Activated CD4-positive, alpha-beta T cell treated with anti-CD3 and anti-CD28 coated beads, Interleukin-10, Interleukin-2, amounts not matched to agents 100 ng/mL and 50 ng/mL, durations not matched to agents 16 hours and 8 hours (primary cell): ENCODE data around the gene CKAP4.
A peak's percentile ranks its signal among the peaks of the same experiment; 100 is the strongest.
"Not testable (repeated sequence)": the region's sequence is repeated elsewhere in the genome, so short reads cannot be mapped to it uniquely, and the experiment has no call there.

ENCODE experiments used
- DNase-seq: peaks from one replicate; pipeline ENCODE4 v3.0.0-alpha.2; 2020

CKAP4 gene

DNA sequence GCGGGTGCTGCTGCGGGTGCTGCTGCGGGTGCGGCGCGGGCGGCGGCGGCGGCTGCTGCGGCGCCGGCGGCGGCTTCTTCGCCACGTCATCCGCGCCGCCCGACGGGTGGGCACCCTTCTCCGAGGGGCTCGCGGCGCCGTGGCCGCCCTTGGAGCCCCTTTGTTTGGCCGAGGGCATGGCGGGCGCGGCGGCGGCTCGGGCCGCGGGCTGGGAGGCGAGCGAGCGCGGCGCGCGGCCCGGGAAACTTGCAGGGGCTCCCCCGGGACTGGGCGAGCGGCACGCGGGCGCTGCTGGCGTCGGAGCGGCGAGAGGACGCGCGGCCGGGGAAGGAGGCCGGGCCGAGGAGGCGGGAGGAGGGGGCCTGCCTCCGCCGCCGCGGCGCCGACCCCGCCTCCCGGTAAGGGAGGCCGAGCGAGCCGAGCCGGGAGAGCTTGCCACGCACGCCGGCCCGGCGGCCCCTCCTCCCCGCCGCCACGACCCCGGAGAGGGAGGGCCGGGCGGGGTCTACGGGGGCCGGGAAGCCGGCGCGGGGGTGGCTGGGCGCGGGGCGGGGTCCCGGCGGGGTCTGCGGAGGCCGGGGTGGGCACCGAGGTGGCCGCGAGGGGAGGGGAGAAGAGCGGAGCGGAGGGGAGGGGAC lies at the start of gene CKAP4:
Gene CKAP4, minus strand, starts transcription at position 347 of the 638 bp plus-strand sequence. Its CDS starts 169 bp downstream, at position 178.
- peak; percentile 46 for DNase-seq

GRCh38 chr12:106297075-106297474 lies 49.3 kb upstream of the CKAP4 start:
- no peak for DNase-seq

DNA sequence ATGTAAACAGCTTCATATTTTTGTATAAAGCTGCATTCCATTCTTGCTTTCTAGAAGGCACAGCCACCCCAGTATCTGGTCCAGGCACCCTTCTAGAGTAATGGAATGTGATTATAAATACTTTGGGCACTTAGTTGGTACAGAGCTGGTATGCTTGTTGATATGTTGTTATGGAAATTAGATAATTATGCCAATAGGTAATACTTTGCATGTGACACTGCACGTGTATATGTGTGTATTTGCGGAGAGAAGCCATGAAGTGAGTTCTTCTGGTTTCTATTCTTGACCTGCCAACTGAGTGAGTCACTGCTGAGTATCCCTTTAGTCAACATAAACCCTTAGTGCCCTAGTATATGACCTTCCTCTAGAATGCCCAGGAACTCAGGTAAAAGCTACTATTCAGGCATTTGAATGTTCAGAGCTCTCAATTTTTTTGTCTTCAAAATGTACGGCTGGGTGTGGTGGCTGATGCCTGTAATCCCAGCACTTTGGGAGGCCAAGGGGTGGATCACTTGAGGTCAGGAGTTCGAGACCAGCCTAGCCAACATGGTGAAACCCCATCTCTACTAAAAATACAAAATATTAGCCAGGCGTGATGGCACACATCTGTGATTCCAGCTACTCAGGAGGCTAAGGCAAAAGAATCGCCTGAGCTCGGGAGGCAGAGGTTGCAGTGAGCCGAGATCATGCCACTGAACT lies 48.5 kb upstream of the CKAP4 start:
- no peak for DNase-seq

- no peak for DNase-seq
These were observed 44.5 kb upstream of the CKAP4 start for GRCh38 chr12:106292339-106292738.

DNA sequence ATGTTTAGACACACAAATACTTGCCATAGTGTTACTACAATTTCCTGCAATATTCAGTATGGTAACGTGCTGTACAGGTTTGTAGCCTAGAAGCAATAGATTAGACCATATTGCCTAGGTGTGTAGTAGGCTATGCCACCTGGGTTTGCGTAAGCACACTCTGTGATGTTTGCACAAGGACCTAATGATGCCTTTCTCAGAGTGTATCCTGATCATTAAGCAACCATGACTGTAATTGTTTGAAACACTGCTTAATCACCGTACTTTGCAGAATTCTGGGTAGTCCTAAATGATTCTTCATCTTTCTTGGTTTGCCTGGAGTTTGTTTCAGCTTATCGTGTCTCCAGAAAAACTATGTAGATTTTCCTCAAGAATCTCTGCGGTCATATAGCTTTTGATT lies 43.5 kb upstream of the CKAP4 start:
- DNase-seq: no peak

- DNase-seq: no peak
These were observed 42.8 kb upstream of the CKAP4 start for GRCh38 chr12:106290666-106291065.

DNA sequence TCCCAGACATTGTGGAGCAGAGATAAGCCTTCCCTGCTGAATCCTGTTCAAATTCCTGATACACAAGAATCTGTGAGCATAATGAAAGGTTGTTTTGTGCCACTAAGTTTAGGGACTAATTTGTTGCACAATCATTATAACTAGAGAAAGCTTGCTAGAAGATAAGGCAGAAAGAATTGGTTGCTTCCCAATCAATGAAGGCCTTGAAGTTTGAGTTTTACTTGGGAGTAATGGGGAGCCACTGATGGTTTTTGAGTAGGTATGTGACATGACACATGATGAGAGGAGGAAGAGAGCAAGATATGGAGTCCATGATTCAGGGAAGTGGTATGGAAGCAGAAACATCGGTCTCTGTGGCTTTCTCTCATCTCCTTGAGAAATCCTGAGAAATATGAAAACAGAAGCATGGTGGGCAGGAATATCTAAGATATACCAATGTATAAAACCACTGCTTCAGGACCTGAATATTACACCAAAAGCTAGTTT lies 41.4 kb upstream of the CKAP4 start:
- DNase-seq: no peak

GRCh38 chr12:106288494-106289195 lies 40.8 kb upstream of the CKAP4 start:
- peak; percentile 44 for DNase-seq

DNA sequence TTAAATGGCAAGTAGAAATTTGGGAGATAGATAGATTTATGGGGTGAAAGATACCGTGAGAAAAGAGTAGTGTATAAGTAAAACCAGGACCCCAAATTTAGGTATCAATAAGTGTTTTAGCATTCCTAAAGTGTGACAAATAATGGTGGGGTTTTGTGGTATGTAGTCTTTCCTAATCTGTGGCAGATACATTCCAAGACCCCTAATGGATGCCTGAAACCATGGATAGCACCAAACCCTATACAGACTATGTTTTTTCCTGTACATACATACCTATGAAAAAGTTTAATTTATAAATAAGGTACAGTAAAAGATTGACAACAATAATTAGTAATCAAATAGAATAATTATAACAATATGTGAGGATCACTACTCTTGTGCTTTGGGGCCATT lies 40.3 kb upstream of the CKAP4 start:
- DNase-seq: no peak

DNA sequence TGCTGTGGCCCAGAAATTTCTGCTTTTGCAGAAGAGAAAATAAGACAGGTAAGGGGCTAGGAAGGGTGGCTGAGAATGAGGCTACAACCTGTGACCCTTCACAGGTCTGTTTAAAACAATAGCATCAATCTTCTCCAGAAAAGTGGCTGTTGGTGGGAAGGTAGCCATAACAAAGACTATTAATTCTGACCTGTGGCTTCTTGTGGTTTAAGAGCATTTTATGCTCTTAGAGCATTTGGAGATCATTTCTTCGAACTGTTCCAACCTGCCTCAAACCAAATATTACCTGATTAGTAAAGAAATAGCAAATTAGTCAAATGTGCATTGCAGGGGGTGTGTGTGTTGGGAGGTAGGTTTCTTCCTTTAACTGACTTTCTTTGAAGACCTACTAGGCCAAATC lies 39.5 kb upstream of the CKAP4 start:
- no peak for DNase-seq

GRCh38 chr12:106286576-106287162 lies 38.8 kb upstream of the CKAP4 start:
- DNase-seq: not testable (repeated sequence)

- no peak for DNase-seq
These were observed 38.2 kb upstream of the CKAP4 start for GRCh38 chr12:106285982-106286381.

DNA sequence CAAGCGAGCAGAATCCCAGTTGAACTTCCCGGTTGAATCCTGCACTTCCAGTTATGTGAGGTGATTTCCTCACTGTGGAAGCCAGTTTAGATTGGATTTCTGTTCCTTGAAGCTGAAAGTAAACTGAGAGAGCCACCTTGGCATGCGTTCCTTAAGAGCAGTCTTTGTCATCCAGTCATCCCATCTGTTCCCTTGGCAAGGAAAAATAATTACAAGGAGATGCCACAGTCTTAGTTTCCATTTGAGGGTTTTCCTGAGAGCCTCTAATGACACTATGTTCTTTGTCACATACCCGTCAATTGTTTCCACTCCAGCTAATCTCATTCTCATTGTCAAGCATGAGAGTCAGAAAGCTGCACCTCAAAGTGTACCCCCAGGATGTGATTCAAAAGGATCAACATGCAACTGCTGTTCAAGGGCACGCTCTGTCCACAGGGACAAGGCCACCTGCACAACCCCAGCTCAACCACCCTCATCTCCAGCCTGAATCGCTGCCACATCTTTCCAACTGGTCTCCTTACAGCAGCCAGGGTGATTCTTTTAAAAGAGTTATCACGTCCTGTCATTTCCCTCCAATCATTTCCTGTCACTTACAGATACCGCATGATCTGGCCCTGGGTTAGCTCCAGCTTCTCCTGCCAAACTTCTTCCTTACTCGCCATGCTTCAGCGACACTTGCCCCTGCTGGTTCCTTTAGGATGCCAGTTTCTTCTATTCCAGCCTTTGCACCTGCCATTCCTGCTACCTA lies 36.7 kb upstream of the CKAP4 start:
- no peak for DNase-seq

GRCh38 chr12:106282457-106283097 lies 34.8 kb upstream of the CKAP4 start:
- peak; percentile 64 for DNase-seq

GRCh38 chr12:106281804-106282203 lies 34.0 kb upstream of the CKAP4 start:
- DNase-seq: no peak

GRCh38 chr12:106281056-106281782 lies 33.4 kb upstream of the CKAP4 start:
- no peak for DNase-seq

DNA sequence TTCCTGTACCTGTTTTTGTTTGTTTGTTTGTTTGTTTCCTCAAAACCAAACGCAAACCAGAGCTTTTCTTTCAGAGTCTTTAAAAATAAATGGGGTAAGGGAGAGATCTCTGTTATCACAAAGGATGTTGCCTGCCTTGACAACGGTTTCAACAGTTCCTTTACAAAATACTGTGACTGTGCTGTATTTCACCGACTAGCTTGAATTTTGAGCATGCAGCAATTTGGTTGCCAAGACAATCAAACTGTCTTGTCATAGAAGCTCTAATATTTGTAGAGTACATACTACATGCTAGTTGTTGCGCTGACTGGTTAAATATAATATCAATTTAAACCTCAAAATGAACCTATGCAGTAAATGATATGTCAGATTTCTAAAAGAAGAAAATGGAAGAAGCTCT lies 32.3 kb upstream of the CKAP4 start:
- no peak for DNase-seq

DNA sequence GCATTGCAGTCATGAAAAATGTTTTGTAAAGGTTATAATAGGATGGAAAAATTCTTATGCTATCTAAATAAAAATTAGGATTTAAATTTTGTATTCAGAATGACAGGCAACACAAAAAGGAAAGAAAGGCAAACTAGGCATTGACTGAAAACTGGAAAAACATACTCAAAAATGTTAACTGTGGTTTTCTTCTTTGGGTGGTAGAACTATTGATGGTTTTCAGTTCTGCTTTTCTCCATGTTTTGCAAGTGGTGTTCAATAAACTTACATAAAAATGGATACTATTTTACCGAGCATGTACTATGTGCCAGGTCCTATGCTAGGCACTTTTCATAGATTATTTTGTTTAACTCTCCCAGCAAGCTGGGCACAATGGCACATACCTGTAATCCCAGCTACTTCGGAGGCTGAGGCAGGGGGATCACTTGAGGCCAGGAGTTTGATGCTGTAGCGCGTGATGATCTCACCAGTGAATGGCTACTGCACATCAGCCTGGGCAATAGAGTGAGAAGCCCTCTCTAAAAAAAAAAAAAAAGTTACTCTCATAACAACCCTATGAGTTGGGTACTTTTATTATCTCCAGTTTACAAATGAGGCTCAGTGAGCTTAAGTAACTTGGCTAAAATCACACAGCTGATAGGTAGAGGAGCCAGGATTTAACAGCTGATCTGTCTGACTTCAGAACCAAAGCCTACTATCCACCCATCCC lies 28.4 kb upstream of the CKAP4 start:
- DNase-seq: no peak

DNA sequence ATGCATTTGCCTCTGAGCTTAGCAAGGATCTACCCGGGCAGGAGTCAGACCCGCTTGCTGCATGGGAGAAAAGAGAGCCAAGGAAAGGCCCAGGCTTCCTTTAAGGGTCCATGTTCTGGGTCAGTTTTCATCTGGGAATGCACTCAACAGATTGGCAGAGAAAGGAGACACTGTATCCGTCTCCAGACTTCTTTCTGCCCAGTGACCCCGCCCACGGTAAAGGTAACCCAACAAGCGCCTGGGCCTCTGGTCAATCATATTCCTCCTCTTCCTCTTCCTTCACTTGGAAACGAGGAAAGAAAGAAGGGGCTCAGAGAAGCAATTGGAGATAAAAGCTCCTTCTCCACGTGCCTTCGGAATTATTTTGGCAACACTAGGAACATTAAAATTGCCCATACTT lies 27.6 kb upstream of the CKAP4 start:
- no peak for DNase-seq

DNA sequence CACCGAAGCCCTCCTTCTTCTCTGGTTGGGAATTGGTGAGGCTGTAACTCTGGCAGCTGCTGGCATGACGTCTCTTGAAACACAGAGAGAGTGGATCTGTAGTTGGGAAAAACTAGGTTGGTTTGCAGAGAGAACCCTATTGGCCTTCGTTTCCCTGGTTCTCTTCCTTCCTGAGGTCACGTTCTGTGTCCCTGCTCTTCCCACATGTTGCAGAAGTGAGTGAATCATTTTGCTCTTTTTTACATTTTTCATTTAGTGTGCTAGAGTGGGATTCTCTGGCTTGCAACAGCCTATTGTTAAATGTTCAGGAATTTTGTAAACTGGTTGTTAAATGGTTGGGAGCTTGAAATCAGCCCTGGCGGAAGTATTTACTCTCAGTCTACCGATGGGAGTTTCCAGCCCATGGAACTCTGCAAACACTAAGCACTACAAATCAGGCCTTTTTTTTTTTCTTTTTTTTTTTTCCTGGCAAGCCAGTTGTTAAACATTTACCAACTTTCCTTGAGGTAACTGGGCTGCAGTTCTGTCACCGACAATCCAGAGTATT lies 26.8 kb upstream of the CKAP4 start:
- DNase-seq: no peak

DNA sequence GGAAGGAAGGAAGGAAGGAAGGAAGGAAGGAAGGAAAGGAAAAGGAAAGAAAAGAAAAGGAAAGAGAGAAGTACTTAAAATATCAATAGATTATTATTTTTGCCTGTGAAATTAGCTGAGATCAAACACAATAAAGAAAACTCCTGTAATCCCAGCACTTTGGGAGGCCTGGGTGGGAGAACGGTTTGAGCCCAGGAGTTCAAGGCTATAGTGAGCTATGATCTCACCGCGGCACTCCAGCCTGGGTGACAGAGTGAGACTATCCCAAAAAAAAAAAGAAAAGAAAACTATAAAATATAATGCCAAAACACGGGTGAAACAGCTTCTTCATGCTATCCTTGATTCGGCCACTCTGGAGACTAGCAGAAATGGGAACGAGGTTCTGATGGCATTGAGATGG lies 26.2 kb upstream of the CKAP4 start:
- no peak for DNase-seq
